ENCODE results near the gene VIPR2.
A peak's percentile ranks its signal among the peaks of the same experiment; 100 is the strongest.
"Not testable (repeated sequence)": the region's sequence is repeated elsewhere in the genome, so short reads cannot be mapped to it uniquely, and the experiment has no call there.

VIPR2 gene

GRCh38 chr7:159144758-159145489, at the start of gene VIPR2:
TSS of gene VIPR2 (minus strand) at chr7:159144867. CDS start at chr7:159144771, 96 bp downstream.
- DNase-seq, result peak; percentile 18

GRCh38 chr7:159193543-159194090, 49.0 kb upstream of the VIPR2 start:
- DNase-seq, result no peak

GRCh38 chr7:159192725-159193453, 48.2 kb upstream of the VIPR2 start:
- no peak for DNase-seq

- DNase-seq, result no peak
These were observed 47.3 kb upstream of the VIPR2 start for GRCh38 chr7:159192013-159192412.

- no peak for DNase-seq
These were observed 46.6 kb upstream of the VIPR2 start for GRCh38 chr7:159191236-159191635.

- DNase-seq, result no peak
These were observed 43.3 kb upstream of the VIPR2 start for GRCh38 chr7:159188011-159188410.

GRCh38 chr7:159179241-159179640, 34.6 kb upstream of the VIPR2 start:
- no peak for DNase-seq

- DNase-seq, result no peak
These were observed 32.8 kb upstream of the VIPR2 start for GRCh38 chr7:159177284-159177953.

GRCh38 chr7:159175792-159176191, 31.1 kb upstream of the VIPR2 start:
- no peak for DNase-seq

GRCh38 chr7:159175100-159175499, 30.4 kb upstream of the VIPR2 start:
- DNase-seq, result not testable (repeated sequence)

GRCh38 chr7:159172400-159172799, 27.7 kb upstream of the VIPR2 start:
- DNase-seq, result no peak

- DNase-seq, result no peak
These were observed 24.7 kb upstream of the VIPR2 start for GRCh38 chr7:159169391-159169790.

- no peak for DNase-seq
These were observed 22.5 kb upstream of the VIPR2 start for GRCh38 chr7:159167139-159167538.

- no peak for DNase-seq
These were observed 21.9 kb upstream of the VIPR2 start for GRCh38 chr7:159166530-159166929.

- no peak for DNase-seq
These were observed 20.7 kb upstream of the VIPR2 start for GRCh38 chr7:159165352-159165751.

GRCh38 chr7:159163703-159164301, 19.1 kb upstream of the VIPR2 start:
- DNase-seq, result not testable (repeated sequence)

- DNase-seq, result not testable (repeated sequence)
These were observed 17.5 kb upstream of the VIPR2 start for GRCh38 chr7:159162050-159162626.

- DNase-seq, result no peak
These were observed 15.8 kb upstream of the VIPR2 start for GRCh38 chr7:159160450-159160849.

GRCh38 chr7:159159731-159160130, 15.1 kb upstream of the VIPR2 start:
- no peak for DNase-seq

GRCh38 chr7:159158888-159159405, 14.3 kb upstream of the VIPR2 start:
- no peak for DNase-seq

- no peak for DNase-seq
These were observed 13.6 kb upstream of the VIPR2 start for GRCh38 chr7:159158125-159158887.

- DNase-seq, result no peak
These were observed 13.0 kb upstream of the VIPR2 start for GRCh38 chr7:159157714-159158113.

Measured in stimulated activated CD4-positive, alpha-beta T cell treated with anti-CD3 and anti-CD28 coated beads, Interleukin-4, amount 100 ng/mL, for 1 hour (primary cell).